ENCODE data around the gene NKTR. TPM values are rescaled to one million over a fixed set of nuclear protein-coding genes. Genes with fewer than 3 reads are reported as not detected.
A peak's percentile ranks its signal among the peaks of the same experiment; 100 is the strongest.
"Not testable (repeated sequence)": the region's sequence is repeated elsewhere in the genome, so short reads cannot be mapped to it uniquely, and the experiment has no call there.

The NKTR gene
- total RNA-seq (2014; rRNA removed; shearing (Covaris generic)), result 12.8 and 16.1 TPM in 2 replicates
- polyA plus RNA-seq (2015; cell fraction: cytosol; rRNA removed), result 9.8 and 11.9 TPM in 2 replicates
- polyA plus RNA-seq (2015; cell fraction: nucleus; rRNA removed), result 130 and 145 TPM in 2 replicates

DNA sequence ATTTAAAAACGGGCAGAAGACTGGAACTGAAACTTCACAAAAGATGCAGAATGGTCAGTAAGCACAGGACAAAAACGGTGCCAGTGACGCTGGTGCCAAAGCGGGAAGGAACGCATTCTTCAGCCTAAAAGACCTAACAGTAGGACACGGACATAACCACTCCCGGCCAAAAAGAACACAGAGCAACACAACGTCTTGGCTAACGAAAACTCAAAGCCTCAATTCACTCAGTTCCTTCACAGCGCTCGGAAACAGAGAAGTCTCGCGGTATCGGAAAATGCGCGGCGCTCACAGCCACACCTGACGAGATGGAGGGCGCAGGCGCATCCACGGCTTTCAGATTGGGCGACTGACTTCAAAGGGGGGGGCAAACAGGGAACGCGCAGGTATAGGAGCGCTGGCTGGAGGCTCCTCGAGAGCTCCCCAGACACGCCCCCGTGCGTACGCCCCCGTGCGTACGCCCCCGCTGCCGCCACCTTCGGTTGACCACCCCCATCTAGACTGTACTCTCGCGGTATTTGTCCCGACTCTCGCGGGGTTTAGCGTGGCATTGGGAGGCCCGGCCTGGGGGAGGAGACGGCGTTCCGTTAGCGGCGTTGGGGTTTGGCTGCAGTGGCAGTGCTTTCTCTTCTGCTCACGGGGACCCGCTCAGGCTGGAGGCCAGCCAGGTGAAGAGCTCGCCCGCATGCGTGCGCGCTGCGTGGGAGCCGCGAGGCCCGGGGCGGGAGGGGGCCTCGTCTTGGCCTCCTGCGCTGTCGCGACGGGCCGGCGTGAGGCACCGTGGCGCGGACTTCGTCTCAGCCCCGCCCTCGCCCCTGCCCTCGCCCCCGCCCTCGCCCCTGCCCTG is at the start of gene NKTR:
Gene NKTR, plus strand, starts transcription at position 576 of the 847 bp plus-strand sequence. CDS start 321 bp downstream, outside the sequence.
- DNase-seq (ENCODE audit: low read depth), result peak; percentile 99

DNA sequence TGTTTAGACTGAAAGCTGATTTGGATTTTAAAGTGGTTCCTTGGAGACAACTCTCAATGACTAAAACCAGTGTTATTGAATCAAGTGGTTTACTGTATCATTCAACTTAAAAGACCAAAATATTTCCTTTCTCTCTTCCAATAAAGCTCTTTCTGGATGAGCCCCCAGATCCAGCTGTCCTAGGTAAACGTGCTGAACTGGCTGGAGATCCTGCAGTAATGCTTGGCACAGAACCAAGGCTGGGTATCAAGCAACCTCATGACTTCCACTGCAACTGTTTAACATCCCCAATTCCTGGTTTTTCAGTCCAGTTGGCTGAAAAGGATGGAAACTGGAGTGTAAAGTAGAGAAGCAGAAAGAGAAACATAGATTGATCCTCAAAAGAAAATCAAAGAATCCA is 47.7 kb upstream of the NKTR start:
- no peak for DNase-seq (ENCODE audit: low read depth)

GRCh38 chr3:42556089-42556632 is 44.3 kb upstream of the NKTR start:
- DNase-seq (ENCODE audit: low read depth), result no peak

DNA sequence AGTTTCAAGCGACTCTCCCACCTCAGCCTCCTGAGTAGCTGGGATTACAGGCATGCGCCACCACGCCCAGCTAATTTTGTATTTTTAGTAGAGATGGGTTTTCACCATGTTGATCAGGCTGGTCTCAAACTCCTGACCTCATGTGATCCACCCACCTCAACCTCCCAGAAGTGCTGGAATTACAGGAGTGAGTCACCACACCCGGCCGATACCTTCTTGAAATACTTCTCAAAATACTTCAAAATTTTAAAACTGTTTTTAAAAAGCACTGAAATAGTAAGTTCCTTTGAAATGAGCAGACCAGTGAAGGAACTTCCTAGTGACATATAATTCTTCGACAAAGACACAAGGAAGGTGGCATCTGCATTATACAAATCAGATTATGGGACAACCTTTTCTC is 43.7 kb upstream of the NKTR start:
- DNase-seq (ENCODE audit: low read depth), result not testable (repeated sequence)

- DNase-seq (ENCODE audit: low read depth), result peak; percentile 32
Measured at GRCh38 chr3:42557854-42558253, 42.6 kb upstream of the NKTR start.

GRCh38 chr3:42562047-42562907 is 38.2 kb upstream of the NKTR start:
- no peak for DNase-seq (ENCODE audit: low read depth)

DNA sequence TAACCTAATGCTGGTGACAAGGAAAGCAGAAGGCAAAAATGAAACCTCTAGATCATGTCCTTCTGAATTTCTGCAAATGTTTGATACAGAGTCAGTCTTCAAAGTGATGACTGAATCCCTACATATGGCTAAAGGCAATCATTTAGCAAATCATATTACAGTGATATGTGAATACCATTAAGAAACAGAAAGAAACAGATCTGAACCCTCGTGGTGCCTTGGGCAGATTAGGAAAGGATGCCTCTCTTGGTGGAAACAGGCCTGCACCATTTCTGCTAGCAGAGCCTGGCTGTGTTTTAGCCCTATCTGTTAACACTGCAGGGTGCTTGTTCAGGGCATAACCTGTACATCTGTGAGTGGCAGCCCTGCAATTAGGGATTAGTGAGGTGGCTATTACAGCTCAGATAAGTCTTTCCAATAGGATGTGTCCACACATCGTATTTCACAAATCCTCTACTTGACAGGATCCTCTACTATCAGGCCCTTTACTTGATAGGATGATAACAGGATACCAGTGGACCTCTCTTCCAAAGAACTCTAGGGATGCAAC is 30.8 kb upstream of the NKTR start:
- no peak for DNase-seq (ENCODE audit: low read depth)

DNA sequence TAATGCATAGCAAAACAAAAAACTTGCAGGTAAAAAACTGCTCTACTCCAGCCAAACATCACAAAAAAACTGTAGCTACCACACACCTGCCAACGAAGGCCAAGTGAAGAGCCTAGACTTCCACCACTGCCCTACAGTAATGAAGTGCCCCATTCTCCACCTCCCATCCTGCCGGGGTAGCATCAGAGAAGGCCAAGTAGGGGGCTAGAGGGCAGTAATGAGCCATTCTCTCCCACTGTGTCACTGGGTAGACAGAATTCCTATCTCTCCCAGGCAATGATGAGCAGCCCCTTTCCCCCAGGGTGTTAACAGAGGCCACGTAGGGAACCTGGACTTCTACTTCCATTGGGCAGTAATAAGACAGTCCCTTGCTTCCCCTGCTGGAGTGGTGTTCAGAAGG is 28.2 kb upstream of the NKTR start:
- peak; percentile 44 for DNase-seq (ENCODE audit: low read depth)

- no peak for DNase-seq (ENCODE audit: low read depth)
Measured at GRCh38 chr3:42575137-42575741, 25.2 kb upstream of the NKTR start.

DNA sequence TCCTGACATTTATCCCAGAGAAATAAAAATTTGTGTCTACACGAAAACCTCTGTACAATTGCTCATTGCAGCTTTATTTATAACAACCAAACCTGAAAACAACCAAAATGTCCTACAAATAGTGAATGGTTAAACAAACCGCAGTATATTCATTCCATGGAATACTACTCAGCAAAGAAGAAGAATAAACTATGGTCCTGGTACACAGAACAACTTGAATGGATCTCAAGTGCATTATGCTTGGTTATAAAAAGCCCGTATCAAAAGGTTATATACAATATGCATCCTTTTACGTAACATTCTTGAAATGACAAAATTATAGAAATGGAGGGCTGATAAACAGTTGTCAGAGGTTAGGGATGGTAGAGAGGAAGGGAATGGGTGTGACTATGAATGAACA is 22.4 kb upstream of the NKTR start:
- DNase-seq (ENCODE audit: low read depth), result no peak

GRCh38 chr3:42579346-42579745 is 21.1 kb upstream of the NKTR start:
- not testable (repeated sequence) for DNase-seq (ENCODE audit: low read depth)

DNA sequence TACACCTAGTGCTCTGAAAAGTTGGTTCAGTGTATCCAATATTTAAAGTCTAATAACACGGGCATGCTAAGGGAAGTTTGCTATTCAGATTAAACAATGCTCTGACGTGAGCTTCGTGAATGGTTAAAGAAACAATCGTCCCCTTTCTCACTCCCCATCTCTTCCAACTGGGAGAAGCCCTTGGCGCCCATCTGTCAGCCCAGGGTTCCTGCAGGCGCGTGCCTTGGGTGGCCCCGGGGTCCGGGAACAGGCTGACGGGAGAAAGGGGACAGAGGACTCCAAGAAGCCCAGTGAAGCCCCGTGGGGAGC is 19.1 kb upstream of the NKTR start:
- no peak for DNase-seq (ENCODE audit: low read depth)

GRCh38 chr3:42581709-42582473 is 18.6 kb upstream of the NKTR start, which contains the start of gene SEC22C:
TSS of gene SEC22C (minus strand) at chr3:42581967. CDS start at chr3:42569046, 12,921 bp downstream.
- peak; percentile 93 for DNase-seq (ENCODE audit: low read depth)

GRCh38 chr3:42582474-42583070 is 17.9 kb upstream of the NKTR start:
- DNase-seq (ENCODE audit: low read depth), result no peak

DNA sequence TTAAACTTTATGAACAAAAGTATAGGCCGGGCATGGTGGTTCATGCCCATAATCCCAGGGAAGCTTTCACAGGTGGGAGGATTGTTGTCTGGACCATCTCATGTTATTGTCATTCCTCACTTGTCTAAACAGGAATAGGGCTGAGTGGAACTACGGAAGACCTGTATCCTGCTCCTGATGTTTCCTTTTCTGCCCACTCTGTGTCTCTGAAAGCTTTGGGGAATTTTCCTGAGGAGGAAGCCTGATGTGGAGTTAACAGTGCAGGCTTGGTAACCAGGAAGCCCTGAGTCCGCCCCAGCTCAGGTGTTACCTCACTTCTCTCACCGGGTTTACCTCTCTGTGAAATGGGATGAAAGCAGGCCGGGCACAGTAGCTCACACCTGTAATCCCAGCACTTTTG is 11.9 kb upstream of the NKTR start:
- DNase-seq (ENCODE audit: low read depth), result no peak

- no peak for DNase-seq (ENCODE audit: low read depth)
Measured at GRCh38 chr3:42589382-42590109, 10.9 kb upstream of the NKTR start.

DNA sequence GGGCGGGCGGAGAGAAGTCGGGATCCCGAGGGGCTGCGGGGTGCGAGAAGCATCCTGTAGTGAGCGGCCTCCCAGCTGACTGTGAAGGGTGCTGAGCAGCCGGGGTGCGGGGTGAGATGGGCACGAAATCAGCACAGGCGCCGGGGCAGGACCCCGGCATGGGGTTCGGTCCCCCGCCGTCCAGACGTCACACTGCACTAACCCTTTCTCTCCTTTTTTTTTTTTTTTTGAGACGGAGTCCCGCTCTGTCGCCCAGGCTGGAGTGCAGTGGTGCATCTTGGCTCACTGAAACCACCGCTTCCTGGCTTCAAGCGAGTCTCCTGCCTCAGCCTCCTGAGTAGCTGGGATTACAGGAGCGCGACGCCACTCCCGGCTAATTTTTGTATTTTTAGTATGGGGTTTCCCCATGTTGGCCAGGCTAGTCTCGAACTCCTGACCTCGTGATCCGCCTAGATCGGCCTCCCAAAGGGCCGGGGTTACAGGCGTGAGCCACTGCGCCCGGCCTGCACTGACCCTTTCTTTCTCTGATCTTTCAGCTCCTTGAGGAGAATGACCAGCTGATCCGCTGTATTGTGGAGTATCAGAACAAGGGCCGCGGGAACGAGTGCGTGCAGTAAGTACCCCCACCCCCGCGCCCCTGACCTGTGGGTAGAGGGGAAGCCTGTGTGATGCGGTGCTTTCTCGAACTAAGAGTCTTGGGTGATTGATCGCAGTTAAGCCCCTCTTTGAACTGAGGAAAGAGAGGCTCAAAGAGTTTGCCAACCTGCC is 9.3 kb upstream of the NKTR start:
- peak; percentile 23 for DNase-seq (ENCODE audit: low read depth)

GRCh38 chr3:42591811-42592210 is 8.7 kb upstream of the NKTR start:
- DNase-seq (ENCODE audit: low read depth), result no peak

All from HT1080 (cell line).